GM18498 (cell line): ENCODE measurements around the gene CAMSAP2.

Experiments
- ATAC-seq: cut with Tn5 transposase; IDR thresholded peaks from one replicate; pipeline ENCODE4 v1.9.1; 2021; ENCODE audit warnings: mild to moderate bottlenecking, moderate library complexity; ENCODE audit not compliant: unreplicated experiment

The CAMSAP2 gene, protein sequence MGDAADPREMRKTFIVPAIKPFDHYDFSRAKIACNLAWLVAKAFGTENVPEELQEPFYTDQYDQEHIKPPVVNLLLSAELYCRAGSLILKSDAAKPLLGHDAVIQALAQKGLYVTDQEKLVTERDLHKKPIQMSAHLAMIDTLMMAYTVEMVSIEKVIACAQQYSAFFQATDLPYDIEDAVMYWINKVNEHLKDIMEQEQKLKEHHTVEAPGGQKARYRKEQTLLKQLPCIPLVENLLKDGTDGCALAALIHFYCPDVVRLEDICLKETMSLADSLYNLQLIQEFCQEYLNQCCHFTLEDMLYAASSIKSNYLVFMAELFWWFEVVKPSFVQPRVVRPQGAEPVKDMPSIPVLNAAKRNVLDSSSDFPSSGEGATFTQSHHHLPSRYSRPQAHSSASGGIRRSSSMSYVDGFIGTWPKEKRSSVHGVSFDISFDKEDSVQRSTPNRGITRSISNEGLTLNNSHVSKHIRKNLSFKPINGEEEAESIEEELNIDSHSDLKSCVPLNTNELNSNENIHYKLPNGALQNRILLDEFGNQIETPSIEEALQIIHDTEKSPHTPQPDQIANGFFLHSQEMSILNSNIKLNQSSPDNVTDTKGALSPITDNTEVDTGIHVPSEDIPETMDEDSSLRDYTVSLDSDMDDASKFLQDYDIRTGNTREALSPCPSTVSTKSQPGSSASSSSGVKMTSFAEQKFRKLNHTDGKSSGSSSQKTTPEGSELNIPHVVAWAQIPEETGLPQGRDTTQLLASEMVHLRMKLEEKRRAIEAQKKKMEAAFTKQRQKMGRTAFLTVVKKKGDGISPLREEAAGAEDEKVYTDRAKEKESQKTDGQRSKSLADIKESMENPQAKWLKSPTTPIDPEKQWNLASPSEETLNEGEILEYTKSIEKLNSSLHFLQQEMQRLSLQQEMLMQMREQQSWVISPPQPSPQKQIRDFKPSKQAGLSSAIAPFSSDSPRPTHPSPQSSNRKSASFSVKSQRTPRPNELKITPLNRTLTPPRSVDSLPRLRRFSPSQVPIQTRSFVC (N-terminal part only)

DNA sequence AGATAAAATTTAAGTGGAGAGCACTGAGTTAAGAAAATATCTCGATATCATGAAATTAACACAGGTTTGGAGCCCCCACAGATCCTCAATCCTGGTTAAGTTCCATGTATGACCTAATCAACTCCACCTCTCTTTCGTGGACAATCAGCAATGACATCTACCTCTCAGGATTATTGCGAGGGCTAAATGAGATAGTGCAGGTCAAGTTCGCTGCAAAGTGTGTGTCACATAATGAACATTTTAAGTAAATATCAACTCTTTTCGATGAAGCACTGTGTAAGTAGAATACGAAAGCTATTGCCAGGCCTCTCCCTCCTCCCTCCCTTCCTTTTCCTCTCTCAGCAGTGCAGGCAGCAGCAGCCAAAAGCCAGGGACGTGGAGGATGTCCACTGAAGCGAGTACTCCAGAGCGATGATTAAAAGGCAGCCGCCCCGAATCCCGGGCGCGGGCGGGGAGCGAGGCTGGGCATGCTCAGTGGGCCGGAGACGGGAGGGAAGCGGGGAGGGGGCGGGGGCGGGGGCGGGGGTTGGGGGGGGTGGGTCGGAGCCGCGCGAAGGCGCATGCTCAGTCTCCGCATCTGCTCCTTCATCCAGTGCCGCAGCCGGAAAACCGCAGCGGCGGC is at the start of gene CAMSAP2:
CAMSAP2 (plus strand) TSS at position 567 of the 622 bp plus-strand sequence. CDS start 935 bp downstream, outside the sequence.
- peak; percentile 47 for ATAC-seq

DNA sequence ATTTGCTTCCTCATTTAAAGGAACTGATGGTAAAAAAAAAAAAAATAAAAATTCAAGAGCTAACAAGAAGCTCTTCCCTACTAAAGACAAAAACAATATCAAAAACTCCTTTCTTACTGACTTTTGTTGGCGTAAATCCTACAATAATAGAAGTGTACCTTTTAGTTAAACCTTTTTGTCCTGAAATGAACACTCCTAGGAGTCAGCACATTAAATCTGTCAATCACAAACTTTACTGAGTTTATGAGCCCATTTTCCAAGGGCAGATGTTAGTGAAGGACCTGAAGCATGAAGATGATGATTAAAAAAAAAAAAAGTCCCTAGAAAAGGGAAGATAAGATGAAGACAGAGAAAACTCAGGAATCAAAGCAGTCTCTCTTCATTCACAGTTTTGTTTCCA is 46.4 kb upstream of the CAMSAP2 start:
- no peak for ATAC-seq

DNA sequence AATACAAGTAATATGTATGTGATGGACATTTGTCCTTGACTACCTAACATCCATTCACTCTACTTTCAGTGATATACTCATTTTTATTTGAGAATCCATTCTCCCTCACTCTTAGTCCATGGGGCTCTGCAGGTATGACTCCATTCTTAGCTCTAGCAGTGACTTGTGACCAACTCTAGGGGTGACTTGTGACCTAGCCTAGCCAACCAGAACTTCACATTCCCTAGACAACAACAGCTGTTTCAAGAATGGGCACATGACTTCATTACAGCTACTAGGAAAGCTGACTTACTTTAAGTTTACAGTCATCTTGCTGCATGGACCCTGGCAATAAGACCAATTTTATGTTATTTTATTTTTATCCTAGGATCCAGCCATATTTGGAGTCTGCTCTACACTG is 45.4 kb upstream of the CAMSAP2 start:
- no peak for ATAC-seq

DNA sequence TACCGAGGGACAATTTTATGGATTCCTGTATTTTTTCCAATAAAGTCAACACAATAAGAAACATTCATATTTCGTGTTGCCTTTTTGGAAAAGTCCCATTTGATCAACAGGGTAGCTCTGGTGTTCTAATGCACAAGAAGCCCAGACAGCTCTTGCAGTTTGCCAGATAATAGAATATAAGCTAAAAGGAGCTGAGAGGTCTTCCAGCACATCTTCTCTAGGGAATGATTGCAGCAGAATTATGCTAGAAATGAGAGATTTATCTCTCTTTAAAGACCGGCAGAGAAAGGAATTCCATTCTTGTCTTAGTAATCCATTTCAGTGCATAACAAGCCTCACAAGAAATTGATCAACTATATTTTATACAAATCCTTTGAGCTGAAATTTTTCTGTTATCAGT is 44.0 kb upstream of the CAMSAP2 start:
- ATAC-seq, result no peak

DNA sequence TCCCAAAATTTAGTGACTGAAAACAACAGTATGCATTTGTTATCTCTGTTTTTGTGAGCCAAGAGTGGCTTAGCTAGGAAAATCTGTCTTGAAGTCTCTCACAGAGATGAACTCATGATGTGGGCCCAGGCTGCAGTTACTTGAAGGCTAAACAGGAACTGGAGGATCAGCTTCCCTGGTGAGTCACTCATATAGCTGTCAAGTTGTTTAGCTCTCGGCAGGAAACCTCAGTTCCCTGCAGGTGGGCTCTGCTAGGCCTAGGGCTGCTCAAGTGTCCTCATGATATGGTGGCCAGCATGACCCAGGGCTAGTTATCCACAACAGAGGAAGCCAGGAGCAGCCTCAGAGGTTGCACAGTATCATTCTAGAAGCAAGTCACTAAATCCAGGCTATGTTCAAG is 38.8 kb upstream of the CAMSAP2 start:
- no peak for ATAC-seq

DNA sequence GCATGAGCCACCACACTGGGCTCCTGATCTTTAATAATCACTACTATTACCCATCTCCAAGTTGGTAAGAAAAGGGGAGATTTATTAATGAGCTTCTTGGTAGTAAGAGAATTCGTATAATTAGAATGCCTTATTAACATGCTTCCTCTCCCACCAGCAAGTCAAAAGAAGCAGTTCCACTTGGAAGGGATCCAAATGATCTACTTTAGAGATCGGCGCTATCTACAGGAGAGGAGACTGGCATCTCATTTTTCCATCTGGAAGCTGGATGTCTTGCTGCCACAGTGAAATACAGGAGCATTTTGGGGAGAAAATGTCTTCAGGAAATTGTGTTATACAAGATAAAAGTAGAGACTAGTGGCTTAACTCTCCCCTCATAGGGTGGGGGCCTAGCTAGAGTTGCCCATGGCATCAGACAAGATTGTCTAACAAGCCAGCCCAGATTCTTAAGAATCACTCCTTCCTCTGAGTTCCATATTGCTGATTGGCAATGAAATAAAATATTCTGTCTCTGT is 33.6 kb upstream of the CAMSAP2 start:
- no peak for ATAC-seq

DNA sequence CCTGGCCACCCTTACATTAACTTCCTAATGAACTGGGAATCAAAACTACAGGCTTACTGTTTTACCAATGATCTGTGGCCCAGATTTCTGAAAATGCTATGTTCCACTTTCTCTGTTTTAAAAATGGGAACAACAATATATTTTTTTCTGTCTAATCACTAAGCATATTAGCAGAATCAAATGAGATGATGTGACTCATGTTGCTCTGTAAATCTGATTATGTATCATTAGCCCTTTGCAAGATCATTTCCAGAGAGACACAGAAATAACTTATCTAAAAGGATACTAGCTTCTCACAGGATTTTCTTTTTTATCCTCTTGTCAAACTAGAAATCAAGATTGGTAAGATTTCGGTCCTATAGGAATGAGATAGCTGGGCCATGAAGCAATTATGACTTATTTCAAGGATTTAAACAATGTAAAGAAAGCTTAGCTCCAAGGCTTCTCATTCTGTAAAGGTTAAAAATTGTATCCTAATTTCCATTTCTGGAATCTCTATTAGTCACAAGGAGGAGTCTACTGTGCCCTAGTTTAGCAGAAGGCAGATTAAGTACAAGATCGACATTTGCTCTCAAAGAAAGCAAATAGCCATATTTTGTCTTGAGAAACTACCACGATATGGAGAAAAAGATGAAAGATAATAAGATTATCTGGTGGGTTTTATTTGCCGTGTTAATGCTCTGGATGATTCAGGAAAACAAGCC is 32.4 kb upstream of the CAMSAP2 start:
- ATAC-seq, result no peak

DNA sequence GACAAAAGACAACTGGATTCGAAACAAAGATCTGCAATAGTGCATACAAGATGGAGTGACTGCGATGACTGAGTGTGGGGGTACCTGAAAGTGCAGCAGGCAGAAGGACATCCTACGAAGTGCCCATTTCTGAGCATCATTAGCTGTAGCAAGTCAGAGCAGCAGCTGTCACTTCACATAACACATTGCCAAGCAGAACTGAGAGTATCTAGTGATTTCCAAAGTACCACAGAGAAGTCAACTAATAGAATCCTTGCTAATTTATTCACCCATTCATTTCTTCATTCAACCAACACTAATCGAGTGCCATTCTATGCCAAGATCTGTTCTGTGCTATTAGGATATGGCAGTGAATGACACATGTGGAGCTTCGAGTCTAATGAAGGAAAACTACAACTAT is 31.6 kb upstream of the CAMSAP2 start:
- ATAC-seq, result no peak

DNA sequence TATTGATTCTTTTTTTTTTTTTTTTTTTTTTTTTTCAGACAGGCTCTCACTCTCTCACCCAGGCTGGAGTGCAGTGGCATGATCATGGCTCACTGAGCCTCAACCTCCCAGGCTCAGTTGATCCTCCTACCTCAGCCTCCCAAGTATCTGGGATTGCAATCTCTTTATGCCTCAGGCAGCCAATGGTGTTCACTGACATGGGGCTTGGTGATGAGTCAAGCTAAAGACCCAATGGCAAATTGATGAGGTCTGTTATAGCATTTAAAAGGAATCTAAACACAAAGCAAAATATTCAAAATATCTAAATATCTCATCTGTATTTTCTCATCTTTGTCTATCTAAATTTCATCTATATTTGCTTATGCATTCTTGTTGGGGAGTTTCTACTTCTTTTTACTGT is 30.5 kb upstream of the CAMSAP2 start:
- ATAC-seq, result no peak

DNA sequence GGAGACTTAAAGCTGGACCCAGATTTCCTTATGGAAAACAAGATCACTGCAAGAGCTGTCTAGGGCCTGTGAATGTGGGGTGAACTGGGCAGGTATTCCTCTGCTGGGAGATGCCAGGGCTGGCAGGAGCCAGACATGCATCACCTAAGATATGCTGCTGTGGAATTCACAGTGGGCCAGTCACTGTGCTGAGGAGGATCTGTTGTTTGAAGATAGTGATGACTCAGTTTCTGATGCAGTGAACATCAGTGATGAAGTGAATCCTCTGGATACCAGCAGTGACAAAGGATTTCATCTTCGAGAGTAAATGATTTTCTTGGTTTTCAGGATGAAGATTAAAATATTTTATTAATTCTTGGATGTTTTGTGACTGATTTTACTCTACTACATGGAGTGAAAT is 29.9 kb upstream of the CAMSAP2 start:
- ATAC-seq, result no peak

DNA sequence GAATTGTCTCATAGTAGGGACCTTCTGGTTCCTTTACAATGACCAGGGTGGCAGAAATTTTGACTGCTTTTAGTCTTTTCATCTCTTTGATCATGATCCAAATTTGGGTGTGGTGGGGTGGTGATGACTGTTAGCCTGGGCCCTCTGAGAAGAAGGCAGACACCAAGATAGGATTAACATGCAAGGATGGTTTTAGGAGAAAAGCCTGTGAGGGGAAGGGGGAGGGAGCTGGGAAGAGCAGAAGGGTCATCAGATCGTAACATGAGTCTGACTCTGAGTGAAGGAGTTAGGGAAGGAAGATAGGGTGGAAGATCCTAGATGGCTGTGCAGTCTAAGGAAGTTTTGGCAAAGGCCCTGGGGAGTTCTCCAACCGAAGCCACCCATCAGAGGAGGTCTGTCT is 28.5 kb upstream of the CAMSAP2 start:
- ATAC-seq, result no peak

DNA sequence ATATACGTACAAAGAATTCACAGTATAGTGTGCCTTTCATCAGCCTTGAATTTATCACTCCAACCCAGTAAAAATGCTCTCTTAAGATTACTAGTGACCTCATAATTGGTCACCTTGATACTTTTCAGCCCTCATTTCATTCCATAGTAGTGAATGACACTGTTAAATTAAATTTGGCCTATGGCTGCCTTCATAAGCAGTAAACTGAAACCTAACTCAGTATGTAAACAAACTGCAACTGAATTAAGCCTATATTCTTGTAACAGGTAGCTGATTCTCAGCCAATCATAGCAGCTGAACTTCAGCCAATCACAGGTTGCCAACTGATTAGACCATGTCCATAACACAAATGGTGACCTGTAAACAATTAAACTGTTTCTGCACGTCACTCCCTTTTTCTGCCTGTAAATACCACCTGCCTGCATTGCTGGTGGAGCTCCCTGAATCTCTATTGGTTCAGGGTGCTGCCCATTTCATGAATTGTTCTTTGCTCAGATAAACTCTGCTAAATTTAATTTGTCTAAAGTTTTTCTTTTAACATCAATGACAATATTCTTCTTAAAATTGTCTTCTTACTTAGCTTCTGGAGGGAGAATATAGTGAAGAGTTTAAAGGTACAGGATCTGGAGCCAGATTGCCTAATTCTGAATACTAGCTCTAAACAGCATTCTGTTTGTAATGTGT is 24.0 kb upstream of the CAMSAP2 start:
- no peak for ATAC-seq

DNA sequence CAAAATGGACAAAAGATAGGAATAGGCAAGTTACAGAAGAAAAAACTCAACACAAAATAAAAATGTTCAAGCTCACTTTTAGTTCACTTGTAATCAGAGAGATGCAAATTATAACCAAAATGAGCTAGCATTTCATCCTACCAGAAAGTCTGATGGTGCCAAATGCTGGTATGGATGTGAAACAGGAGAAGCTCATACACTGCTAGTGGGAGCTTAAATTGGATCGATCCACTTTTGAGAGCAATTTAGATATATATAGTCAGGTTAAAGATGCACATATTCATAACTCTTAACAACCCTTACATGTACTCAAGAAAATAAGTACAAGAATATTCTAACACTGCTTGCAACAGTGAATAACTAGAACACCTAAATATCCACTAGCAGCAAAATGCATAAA is 18.5 kb upstream of the CAMSAP2 start:
- no peak for ATAC-seq

DNA sequence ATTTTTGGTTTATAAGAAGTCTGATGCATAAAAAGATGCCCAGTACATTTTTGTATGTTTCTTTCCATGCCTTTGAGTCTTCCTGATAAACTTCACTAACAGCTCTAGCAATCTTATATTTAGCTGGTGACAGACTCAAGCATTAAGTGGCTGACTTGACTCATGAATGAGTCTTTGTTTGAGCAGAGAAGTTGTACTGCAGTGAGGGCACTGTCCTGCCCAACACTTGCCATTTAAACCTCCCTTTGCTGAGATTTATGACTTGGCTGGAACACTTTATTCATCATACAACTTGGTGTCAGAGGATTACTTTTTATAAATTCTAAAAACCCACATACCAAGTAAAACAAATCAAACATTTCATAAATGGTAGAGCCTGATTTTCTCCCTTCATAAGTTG is 14.6 kb upstream of the CAMSAP2 start:
- no peak for ATAC-seq

DNA sequence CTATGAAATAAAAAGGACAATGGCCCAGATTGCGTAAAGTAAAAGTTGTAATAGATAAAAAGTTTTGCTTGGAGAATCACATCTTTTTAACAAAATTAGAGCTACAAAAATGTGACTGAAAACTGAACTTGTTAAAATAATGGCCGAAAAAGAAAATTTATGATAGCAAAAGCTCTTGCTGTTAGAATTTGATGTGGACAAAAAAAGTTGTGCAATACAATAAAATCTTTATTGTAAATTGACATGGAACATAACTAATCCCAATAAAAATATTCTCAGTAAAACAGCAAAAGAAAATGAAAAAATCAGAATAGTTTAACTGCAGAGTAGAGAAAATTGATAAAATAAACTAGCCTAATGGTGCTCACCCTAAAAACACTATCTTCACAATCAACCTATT is 11.4 kb upstream of the CAMSAP2 start:
- ATAC-seq, result no peak

DNA sequence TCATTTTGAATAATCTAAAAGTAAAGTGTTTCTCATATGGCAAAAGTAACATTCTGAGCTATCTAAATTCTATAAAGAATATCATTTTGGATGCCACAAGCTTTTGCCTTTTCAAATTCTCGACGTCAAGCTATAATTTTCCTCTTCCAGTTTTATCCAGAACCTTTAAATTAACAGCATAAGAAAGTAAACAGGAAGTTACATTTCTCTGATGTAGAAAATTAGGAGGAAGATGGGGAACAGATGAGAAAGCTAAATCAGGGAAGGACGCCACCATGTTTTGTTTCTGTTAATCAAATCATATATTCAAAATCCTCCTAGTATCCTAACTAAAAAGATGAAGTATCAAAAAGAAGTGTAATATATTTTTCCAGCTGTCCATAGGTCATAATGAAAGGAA is 8.8 kb upstream of the CAMSAP2 start:
- no peak for ATAC-seq

DNA sequence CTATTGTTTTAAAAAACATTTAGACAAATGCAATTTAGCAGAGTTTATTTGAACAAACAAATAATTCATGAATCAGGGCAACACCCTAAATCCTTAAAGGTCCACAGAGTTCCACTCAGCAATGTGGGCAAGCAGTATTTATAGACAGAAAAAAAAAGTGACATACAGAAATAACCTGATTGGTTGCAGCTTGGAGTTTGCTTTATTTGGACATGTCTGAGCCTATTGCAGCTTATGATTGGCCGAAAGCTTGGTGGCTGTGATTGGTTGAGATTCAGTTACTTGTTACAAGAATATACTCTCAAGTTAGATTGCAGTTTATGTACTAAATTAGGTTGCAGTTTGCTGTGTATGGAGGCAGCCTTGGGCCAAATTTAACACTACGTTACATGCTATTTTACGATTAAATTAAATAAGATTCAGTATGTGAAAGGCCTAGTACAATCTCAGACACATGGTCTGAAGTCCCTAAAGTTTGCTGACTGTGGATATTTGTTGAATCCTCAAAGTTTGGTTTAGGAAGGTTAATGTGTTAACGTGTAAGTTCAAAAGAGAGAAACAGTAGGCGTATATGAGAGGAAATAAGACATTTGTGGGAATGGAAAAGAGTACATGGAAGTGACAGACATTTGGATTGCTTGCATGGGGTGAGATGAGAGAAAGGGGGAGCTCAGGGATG is 6.9 kb upstream of the CAMSAP2 start:
- ATAC-seq, result no peak

DNA sequence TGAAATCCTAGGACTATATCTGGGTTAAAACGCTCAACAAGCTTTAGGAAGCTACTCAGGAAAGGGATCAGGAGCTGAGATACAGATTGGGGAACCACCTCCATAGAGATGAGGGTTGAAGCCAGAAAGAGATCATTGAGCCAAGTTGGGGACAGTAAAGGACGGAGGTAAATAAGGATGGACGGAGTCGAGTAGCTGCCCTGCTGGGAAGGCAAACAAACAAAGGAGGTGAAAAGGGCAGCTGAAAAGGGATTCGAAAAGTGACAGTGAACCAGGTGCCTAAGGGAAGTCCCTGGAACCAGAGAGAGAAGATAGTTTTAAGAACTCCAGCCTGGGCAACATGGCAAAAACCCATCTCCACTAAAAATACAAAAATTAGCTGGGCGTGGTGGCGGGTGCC is 6.3 kb upstream of the CAMSAP2 start:
- no peak for ATAC-seq

DNA sequence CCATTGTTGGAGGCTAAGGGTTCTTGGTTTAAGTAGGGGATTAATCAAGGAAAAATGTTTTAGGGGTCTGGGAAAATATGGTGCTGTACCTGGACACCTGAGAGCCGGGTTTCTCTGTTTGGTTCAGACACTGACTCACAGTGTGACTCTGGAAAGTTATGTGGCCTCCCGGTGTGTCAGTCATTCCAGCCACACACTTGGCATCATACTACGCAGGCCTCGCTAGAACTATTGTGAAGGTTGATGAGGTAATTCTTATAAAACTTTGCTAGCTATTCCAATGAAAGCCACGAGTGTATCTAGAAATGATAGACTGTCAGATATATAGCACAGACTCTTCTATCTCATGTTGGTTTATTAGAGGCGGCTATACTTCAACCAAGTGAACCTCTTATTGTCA is 4.8 kb upstream of the CAMSAP2 start:
- ATAC-seq, result no peak
